Caco-2 (cell line): ENCODE results near the gene USP44. TPM values are rescaled to one million over a fixed set of nuclear protein-coding genes. Genes with fewer than 3 reads are reported as not detected.
"Not testable (repeated sequence)": the region's sequence is repeated elsewhere in the genome, so short reads cannot be mapped to it uniquely, and the experiment has no call there.

ENCODE experiments used
- BruUV-seq: library from RNA; stranded (reverse); fragments of 400-500 nt; replicated peaks from 2 replicates; lab custom pipeline; 2021; lab: Mats Ljungman, UMichigan
- CTCF ChIA-PET: fragments of 300-600 bp; sonication (Branson Sonifier 250); formaldehyde crosslinking; loops from one replicate; lab custom pipeline; 2022; ENCODE audit warnings: antibody characterized with exemption; lab: Charles Lee
- POLR2A ChIA-PET: fragments of 300-600 bp; sonication (Branson Sonifier 250); formaldehyde crosslinking; loops from one replicate; lab custom pipeline; 2022; ENCODE audit warnings: antibody characterized with exemption; lab: Charles Lee
- DNase-seq, 2 experiments: peaks; one replicate each; pipeline versions ENCODE4 v3.0.0 to v3.0.0-alpha.2; 2020 to 2022
- H3K27me3 ChIP-seq: replicated peaks from 2 replicates; pipeline ENCODE4 v1.6.0; 2011; ENCODE audit warnings: low read length; ENCODE audit not compliant: control insufficient read depth, insufficient read depth
- H3K36me3 ChIP-seq: 2 replicates; pipeline ENCODE4 v1.5.1; 2011; ENCODE audit warnings: low read length; ENCODE audit not compliant: control insufficient read depth, insufficient read depth
- H3K4me1 ChIP-seq: fragments of 250-450 bp; sonication (Bioruptor Pico); 2 replicates; pipeline ENCODE4 v1.5.1; 2020; ENCODE audit warnings: mild to moderate bottlenecking
- H3K4me3 ChIP-seq: 2 replicates; pipeline ENCODE4 v1.5.1; 2011; ENCODE audit warnings: low read depth, mild to moderate bottlenecking, control low read depth, low read length
- H3K9me3 ChIP-seq: fragments of 250-450 bp; sonication (Bioruptor Pico); 2 replicates; pipeline ENCODE4 v1.5.1; 2020; ENCODE audit warnings: mild to moderate bottlenecking, moderate library complexity
- H3K27ac Mint-ChIP-seq: one replicate; pipeline ENCODE4 v1.8.0; 2022; ENCODE audit warnings: mixed read lengths; ENCODE audit not compliant: unreplicated experiment
- H3K27me3 Mint-ChIP-seq: one replicate; pipeline ENCODE4 v1.8.0; 2022; ENCODE audit warnings: mixed read lengths; ENCODE audit not compliant: insufficient read depth, unreplicated experiment
- H3K36me3 Mint-ChIP-seq: one replicate; pipeline ENCODE4 v1.8.0; 2022; ENCODE audit warnings: mild to moderate bottlenecking, mixed read lengths; ENCODE audit not compliant: insufficient read depth, unreplicated experiment
- H3K4me1 Mint-ChIP-seq: one replicate; pipeline ENCODE4 v1.8.0; 2022; ENCODE audit warnings: low read depth, mixed read lengths; ENCODE audit not compliant: unreplicated experiment
- H3K4me3 Mint-ChIP-seq: one replicate; pipeline ENCODE4 v1.8.0; 2022; ENCODE audit warnings: mild to moderate bottlenecking, moderate library complexity, mixed read lengths; ENCODE audit not compliant: unreplicated experiment
- H3K9me3 Mint-ChIP-seq: one replicate; pipeline ENCODE4 v1.8.0; 2022; ENCODE audit warnings: mixed read lengths; ENCODE audit not compliant: unreplicated experiment
- CTCF ChIP-seq, 2 experiments: fragments of 200-600 bp in 1 of 2; IDR thresholded peaks; 1 replicate in 1 of 2; 2 replicates in 1 of 2; pipeline versions ENCODE4 v1.5.1 to v1.8.0; 2011 to 2022; ENCODE audit warnings: antibody characterized with exemption in 1 of 2, control low read depth in 1 of 2, inconsistent platforms in 1 of 2, low read depth in 1 of 2, low read length in 1 of 2, mild to moderate bottlenecking in 1 of 2, moderate library complexity in 1 of 2; ENCODE audit not compliant: insufficient read depth in 1 of 2, severe bottlenecking in 1 of 2, unreplicated experiment in 1 of 2
- intact Hi-C: fragments of 100-400 bp; cut with micrococcal nuclease; formaldehyde crosslinking; loops from one replicate; pipeline ENCODE4 v1.10.0; 2022; ENCODE audit not compliant: unreplicated experiment
- total RNA-seq: library from RNA; stranded (reverse); gene quantifications from 2 replicates; pipeline ENCODE4 v1.2.3, GENCODE V29; 2022

Gene USP44
- total RNA-seq, 1 experiment from 2014 or later, result 0.14 TPM

- CTCF ChIA-PET, result no interaction called here
- DNase-seq, result no peak
- Mint-ChIP-seq H3K4me1 (no peaks in the 10 kb centered on the region), H3K27ac (no peak overlapping the region), H3K9me3 (no peaks in the 10 kb centered on the region), H3K36me3 (peaks cover 64% of the 10 kb centered on the region), H3K27me3 (no peaks in the 10 kb centered on the region), H3K4me3 (no peak overlapping the region)
- POLR2A ChIA-PET, result no interaction called here
- TF ChIP-seq CTCF (IDR thresholded peaks at IDR 0.05; ENCODE audit: insufficient read depth in 1 of 2, low read depth in 1 of 2, low read length in 1 of 2, severe bottlenecking in 1 of 2, unreplicated experiment in 1 of 2), result no peak
- no TSS peak for BruUV-seq
- Histone ChIP-seq H3K9me3 (no peaks in the 10 kb centered on the region), H3K27me3 (no peaks in the 10 kb centered on the region), H3K36me3 (no peaks in the 10 kb centered on the region; the same call in 1 of the 2 replicates), H3K4me3 (no peak overlapping the region), H3K4me1 (no peaks in the 10 kb centered on the region)
- intact Hi-C loops, result no loop called here
These were observed 58.8 kb downstream of the USP44 start for GRCh38 chr12:95492462-95492861.

GRCh38 chr12:95487024-95487423, 64.3 kb downstream of the USP44 start:
- no peak for TF ChIP-seq CTCF (IDR thresholded peaks at IDR 0.05; ENCODE audit: insufficient read depth in 1 of 2, low read depth in 1 of 2, low read length in 1 of 2, severe bottlenecking in 1 of 2, unreplicated experiment in 1 of 2)
- BruUV-seq, result no TSS peak
- no peaks in the 10 kb centered on the region for H3K27me3 ChIP-seq
- no peak for DNase-seq
- Mint-ChIP-seq H3K9me3 (no peaks in the 10 kb centered on the region), H3K27ac (no peak overlapping the region), H3K36me3 (peaks cover 68% of the 10 kb centered on the region), H3K4me3 (no peak overlapping the region), H3K27me3 (no peaks in the 10 kb centered on the region), H3K4me1 (no peaks in the 10 kb centered on the region)
- no peaks in the 10 kb centered on the region for H3K4me1 ChIP-seq
- POLR2A ChIA-PET, result no interaction called here
- CTCF ChIA-PET, result no interaction called here
- H3K9me3 ChIP-seq, result no peaks in the 10 kb centered on the region
- no peaks in the 10 kb centered on the region; the same call in 1 of the 2 replicates for H3K36me3 ChIP-seq
- intact Hi-C loops, result no loop called here
- no peak overlapping the region for H3K4me3 ChIP-seq

- Mint-ChIP-seq H3K4me3 (no peak overlapping the region), H3K27me3 (no peaks in the 10 kb centered on the region), H3K9me3 (no peaks in the 10 kb centered on the region), H3K4me1 (no peaks in the 10 kb centered on the region), H3K36me3 (peaks cover 71% of the 10 kb centered on the region), H3K27ac (no peak overlapping the region)
- POLR2A ChIA-PET, result no interaction called here
- intact Hi-C loops, result no loop called here
- Histone ChIP-seq H3K36me3 (no peaks in the 10 kb centered on the region), H3K9me3 (no peaks in the 10 kb centered on the region), H3K27me3 (no peaks in the 10 kb centered on the region), H3K4me1 (no peaks in the 10 kb centered on the region), H3K4me3 (no peak overlapping the region)
- no peak for DNase-seq
- CTCF ChIA-PET, result no interaction called here
- BruUV-seq, result no TSS peak
- TF ChIP-seq CTCF (IDR thresholded peaks at IDR 0.05; ENCODE audit: insufficient read depth in 1 of 2, low read depth in 1 of 2, low read length in 1 of 2, severe bottlenecking in 1 of 2, unreplicated experiment in 1 of 2), result no peak
These were observed 66.8 kb downstream of the USP44 start for GRCh38 chr12:95484524-95484923.

GRCh38 chr12:95482564-95482963, 68.7 kb downstream of the USP44 start:
- POLR2A ChIA-PET, result interaction anchor here (1.2 kb wide), 1 partner anchor 9 kb away, joined by 3 read pairs; the partner anchor contains the start of gene METAP2
- H3K27me3 Mint-ChIP-seq, H3K4me3 Mint-ChIP-seq, H3K9me3 ChIP-seq, intact Hi-C loops, H3K4me1 ChIP-seq, BruUV-seq, H3K36me3 ChIP-seq, CTCF ChIA-PET, H3K4me3 ChIP-seq, H3K9me3 Mint-ChIP-seq, H3K27ac Mint-ChIP-seq, H3K4me1 Mint-ChIP-seq, DNase-seq, H3K27me3 ChIP-seq: not testable (repeated sequence)
- peaks cover 86% of the 10 kb centered on the region for H3K36me3 Mint-ChIP-seq
